Right kidney (tissue), 1 donor: ENCODE results near the gene DHPS.
"Not testable (repeated sequence)": the region's sequence is repeated elsewhere in the genome, so short reads cannot be mapped to it uniquely, and the experiment has no call there.

Source experiments
- DNase-seq: peaks from one replicate; pipeline ENCODE4 v3.0.0-alpha.2; 2016

The DHPS gene

GRCh38 chr19:12706332-12706718 lies 24.6 kb upstream of the DHPS start:
- DNase-seq, result no peak

DNA sequence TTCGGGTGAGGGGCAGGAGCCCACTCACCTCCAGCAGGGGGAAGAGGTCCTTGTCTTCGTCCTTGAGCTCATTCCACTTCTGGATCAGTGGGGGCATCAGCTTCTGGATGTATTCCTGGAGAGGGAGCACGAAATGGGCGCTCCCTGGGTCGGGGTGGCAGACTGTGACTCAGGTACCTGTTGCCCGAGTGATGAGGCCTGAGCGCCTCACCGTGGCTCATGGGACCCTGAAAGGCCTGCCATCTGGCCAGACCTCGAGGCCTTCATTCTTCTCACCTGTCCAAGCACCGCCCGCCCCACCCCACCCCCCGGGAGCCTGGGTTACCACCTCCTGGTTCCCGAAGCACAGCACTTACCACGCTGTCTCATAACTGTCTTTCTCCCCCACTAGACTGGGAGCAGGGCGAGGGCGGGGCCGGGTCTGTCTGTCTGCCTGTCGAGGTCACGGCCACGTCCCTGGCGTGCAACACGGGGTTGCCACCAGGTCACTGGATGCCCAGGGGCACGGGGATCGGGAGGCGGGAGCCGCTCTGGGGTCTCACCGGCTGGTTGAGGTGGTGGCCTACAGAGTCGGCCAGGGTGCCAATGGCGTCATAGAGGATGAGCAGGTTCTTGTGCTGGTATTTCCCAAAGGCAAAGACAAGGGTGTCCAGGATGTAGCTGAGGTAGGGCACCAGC lies 24.1 kb upstream of the DHPS start:
- no peak for DNase-seq

DNA sequence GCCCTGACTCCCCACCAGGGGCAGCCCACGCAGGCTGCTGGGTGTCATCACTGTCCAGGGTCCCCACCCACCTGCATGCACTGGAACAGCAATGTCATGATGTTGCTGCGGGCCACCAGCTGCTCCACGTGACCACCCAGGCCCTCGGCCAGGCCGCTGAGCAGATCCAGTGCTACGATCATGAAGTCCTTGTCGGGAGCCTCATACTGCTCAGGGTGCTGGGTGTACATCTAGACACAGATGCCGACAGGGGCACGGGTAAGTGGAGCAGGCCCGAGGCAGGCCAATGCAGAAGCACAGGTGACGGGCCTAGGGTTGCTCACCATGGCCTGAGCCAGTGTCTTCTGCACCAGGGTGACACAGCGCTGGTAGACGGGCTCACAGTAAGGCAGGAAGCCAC lies 23.5 kb upstream of the DHPS start:
- DNase-seq, result no peak

GRCh38 chr19:12703046-12703445 lies 21.4 kb upstream of the DHPS start:
- DNase-seq, result no peak

DNA sequence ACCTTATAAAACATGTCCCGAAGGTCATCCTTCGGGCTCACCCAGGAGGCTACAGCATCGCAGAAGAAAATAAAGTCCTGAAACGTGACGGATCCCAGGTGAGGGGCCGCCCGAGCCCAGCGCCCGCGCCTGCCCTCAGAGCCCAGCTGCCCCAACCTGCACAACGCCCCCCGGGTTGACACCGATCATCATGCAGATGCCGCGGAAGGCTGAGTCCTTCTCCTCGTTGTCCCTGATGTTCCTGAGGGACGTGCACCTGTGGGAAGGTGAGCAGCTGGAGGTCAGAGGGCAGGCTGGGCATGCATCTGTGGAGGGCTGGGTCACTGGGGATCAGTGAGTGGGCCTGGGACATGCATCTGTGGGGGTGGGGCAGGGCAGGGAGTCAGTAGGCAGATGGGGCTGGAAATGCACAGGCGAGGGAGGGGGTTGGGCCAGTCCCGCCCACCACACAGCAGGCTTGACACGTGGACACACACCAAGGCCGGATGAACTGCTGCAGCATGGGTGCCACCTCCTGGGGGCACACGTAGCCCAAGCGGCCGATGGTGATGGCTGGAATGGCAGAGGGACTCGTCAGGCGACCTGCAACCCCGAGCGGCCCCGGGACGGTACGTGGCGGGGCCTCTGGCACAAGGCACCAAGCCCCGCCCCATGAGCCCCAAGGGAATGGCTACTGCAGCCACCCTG lies 20.1 kb upstream of the DHPS start:
- DNase-seq, result no peak

DNA sequence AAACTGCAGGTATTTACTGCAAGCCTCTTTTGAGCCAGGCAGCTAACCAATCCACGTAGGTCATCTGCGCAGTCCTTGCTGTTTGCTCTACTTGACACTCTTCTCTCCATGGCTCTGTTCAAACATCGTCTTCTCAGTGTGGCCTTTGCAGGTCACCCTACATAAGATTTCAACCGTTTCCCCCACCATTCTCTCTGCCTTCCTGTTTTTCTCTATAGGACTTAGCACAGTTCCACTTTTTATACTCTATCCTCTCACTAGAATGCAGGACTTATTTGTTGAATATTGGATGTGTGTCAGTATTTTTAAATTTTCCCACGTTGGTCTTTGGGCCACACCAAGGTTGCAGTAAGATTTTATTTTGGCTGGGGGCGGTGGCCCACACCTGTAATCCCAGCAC lies 16.5 kb upstream of the DHPS start:
- DNase-seq, result no peak

DNA sequence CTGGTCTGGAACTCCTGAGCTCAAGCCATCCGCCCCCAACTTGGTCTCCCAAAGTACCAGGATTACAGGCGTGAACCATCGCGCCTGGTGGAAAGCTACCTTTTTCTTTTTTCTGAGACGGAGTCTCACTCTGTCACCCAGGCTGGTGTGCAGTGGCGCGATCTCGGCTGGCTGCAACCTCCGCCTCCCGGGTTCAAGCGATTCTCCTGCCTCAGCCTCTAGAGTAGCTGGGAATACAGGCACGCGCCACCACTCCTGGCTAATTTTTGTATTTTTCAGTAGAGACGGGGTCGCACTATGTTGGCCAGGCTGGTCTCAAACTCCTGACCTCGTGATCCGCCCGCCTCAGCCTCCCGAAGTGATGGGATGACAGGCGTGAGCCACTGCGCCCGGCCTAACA lies 15.7 kb upstream of the DHPS start:
- not testable (repeated sequence) for DNase-seq

- peak; percentile 85 for DNase-seq
Measured at GRCh38 chr19:12696366-12697335, 15.0 kb upstream of the DHPS start, which contains the start of gene FBXW9. Gene FBXW9 (minus strand): TSS chr19:12696631. CDS start chr19:12696581, 50 bp downstream.

DNA sequence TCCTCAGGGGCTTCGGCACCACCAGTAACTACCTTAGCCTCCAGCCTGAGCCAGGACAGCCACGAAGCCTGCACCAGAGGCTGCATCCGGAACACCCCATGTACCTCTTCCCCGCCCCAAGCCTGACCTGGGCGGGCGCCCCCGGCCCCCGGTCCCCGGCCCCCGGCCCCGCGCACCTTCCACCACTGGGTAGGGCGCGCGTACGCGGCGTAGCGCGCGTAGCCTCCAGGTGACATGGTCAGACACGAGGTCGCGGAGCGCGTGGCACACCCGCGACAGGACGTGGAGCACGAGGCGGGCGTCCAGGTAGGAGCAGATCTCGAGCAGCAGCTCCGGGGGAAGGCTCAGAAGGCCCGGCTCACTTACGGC lies 14.3 kb upstream of the DHPS start:
- no peak for DNase-seq

DNA sequence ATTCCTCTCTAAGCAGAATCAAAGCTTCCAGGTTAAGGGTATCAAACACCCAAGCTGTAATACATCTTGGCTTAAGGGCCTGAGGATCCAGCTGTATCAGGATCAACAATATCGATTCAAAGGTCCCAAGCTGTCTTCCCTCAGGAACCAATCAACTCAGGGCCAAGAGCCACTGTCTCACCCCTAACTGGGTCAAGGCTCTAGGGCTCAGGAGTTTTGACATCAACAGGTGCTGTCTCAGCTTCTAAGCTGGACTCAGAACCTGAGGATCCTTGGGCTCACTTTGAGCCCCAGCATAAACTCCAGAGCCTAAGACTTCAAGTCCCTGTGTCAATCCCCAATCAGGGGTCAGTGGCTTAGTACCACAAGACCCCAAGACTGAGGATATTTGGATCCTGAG lies 13.8 kb upstream of the DHPS start:
- DNase-seq, result no peak

- no peak for DNase-seq
Measured at GRCh38 chr19:12695096-12695495, 13.4 kb upstream of the DHPS start.

- no peak for DNase-seq
Measured at GRCh38 chr19:12694641-12695040, 13.0 kb upstream of the DHPS start.

DNA sequence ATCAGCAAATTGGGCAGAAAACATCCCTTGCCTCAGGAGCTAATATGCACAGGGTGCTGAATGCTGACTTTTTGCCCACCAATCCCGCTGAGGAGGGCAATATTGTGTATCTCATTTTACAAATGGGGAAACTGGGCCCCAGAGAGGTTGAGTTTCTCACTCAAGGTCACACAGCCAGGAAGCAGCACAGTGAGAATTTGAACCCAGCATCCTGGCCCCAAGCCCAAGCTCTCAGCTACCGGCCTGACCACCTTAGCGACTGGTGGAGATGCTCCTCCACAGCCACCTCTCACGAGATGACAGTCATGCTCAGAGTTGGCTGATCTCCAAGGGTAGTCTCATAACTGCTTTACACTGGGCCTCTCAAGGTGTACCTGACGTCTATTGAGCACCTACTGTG lies 11.3 kb upstream of the DHPS start:
- no peak for DNase-seq

DNA sequence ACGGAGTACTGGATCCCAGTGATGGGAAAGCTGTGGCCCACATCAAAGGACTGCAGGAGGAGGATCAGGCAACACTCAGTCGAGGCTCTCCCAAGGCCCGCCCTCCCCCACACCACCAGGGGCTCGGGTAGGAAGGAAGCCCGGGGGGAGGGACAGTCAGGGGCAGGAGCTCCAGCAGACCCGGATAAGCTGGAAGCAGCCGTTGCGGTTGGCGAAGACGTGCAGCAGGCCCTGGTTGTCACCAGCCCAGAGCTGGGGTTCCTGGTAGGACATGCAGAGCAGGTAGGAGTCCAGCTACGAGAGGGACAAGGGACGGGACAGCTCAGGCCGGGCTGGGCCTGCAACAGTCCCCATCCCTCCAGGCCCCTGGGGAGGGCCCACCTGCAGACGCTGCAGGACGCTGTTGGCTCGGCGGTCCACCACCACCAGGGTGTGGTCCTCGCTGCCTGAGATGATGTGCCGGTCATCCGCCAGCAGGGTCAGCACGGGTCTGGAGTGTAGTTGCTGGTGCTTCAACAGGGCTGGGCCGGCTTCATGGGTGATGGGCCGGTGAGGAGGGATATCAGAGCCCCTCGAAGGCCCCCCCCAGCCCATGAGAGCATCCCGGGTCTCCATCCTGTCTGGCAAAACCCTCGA lies 8.0 kb upstream of the DHPS start:
- DNase-seq, result no peak

GRCh38 chr19:12689012-12689411 lies 7.3 kb upstream of the DHPS start:
- no peak for DNase-seq

DNA sequence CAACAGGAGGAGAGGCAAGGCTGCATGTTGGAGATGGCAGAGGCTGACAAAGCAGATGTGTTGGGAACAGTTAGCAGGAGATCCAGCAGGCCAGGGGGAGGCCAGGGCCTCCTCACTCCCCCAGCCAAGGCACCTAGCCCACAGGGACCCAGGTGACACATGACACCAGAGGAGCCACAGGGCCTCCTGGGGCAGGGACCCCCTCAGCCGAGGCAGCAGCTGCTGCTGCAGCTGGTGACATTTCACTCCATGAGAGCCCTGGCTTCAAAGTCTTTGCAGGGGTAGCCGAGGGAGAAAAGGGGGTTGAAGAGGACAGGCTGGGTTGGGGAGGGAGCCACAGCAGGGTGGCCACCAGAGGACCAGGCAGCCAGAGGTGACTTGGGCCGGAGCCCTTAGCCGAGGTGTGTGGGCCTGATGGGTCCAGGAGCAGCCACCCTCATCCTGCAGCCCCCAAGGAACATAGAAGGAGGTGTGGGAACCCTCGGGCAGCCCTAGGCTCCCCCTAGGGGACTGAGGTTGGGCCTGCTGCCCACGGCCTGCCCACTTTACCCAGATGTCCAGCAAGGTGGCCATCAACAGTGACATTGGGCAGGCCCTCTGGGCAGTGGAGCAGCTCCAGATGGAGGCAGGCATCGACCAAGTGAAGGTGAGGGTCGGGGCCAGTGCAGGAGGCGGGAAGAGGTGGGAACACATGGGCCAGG lies 6.0 kb upstream of the DHPS start, which contains the start of gene GNG14:
GNG14 (plus strand) TSS at position 503 of the 701 bp plus-strand sequence; CDS start at position 554, 51 bp downstream.
- no peak for DNase-seq

- DNase-seq, result no peak
Measured at GRCh38 chr19:12685831-12686230, 4.2 kb upstream of the DHPS start.

- no peak for DNase-seq
Measured at GRCh38 chr19:12680034-12680433, 1.6 kb downstream of the DHPS start.

GRCh38 chr19:12678039-12678438 lies 3.6 kb downstream of the DHPS start:
- not testable (repeated sequence) for DNase-seq

DNA sequence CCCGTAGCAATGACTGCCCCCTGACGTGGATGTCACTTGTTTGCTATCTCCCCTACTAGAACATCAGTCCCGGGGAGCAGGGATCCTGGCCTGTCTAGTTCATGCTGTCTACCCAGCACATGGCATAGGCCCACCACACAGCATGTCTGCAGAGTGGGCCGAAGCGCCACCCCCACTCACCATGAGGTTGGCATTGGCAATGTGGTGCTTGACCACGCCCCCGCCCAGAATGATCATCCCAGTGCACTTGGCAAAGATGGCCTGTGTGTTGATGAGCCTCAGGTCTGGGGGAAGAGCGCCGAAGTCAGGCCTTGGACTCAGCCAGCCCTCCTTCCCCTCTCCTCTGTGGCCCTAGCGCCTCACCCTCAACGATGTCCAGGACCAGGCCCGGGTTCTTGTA lies 4.8 kb downstream of the DHPS start:
- no peak for DNase-seq

DNA sequence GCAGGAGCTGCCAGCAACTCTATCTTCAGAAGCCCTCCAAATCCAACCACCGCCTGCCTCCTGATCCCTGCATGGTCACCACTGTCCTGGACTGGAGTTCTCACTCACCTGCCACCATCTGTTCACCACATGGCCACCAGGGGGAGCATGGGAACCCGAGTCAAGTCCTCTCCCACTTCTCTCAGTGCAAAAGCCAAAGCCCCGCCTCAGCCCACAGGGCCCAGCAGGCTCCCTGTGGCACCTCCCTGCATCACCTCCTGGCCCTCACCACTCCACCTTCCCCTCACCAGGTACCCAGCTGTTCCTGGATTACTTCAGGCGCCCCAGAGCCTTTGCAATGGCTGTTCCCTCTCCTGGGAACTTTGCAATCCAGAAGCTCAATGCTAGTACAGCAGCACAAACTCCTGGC lies 5.3 kb downstream of the DHPS start:
- peak; percentile 65 for DNase-seq

DNA sequence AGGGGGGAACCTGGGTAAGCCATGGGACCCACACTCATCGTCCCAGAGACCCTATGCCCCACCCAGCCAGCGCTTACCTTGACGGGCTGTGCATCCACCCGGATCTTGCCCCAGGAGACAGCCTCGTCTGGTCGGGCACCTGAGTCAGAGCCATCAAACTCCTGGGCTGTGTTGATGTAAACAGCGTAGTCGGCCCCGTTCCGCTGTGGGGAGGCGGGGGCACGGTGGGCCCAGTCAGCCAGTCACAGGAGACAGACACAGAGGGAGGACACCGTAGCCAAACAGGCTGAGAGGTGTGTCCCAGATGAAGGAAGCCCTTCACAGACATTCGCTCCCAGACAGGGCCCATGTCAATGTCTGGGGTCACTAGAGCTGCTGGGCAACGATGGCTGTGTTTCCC lies 5.7 kb downstream of the DHPS start:
- DNase-seq, result no peak
